ENCODE measurements around the gene PTPMT1. TPM values are rescaled to one million over a fixed set of nuclear protein-coding genes. Genes with fewer than 3 reads are reported as not detected.

The PTPMT1 gene
- polyA plus RNA-seq, 1 donor from 2014 or later, result 2.7 TPM

DNA sequence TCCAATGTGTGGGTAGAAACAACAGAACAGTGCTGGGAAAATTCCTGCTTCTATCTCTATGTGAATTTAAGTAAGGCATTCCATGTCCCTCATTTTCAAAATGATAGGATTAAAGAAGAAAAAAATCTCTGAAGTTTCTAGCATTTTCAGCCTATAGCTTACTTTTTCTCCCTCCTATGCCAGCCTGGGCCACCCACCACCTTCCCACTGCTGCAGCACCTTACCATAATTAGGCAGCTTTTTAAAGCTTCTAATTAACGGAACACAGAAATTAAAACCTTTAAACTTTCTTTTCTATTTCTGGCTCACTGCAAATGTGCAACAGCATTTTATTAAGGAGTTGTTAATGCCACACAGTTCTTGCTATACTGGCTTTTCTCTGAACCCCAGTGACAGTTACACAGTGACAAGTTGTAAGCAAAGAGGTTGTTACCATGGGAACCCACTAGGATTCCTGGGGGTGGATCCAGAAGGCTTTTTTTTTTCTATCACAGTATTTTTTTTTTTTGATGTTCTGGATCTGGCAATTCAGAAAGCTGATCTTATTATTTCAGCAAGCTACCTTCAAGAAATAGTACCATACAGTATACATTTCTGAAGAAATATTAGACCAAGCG is 32.7 kb upstream of the PTPMT1 start:
- Histone ChIP-seq H3K9ac (ENCODE audit: low read length) (peak overlapping the region; percentile 48), H3K9me3 (ENCODE audit: low read length) (no peaks in the 10 kb centered on the region), H3K27ac (ENCODE audit: low read length) (peak overlapping the region; percentile 88), H3K27me3 (ENCODE audit: insufficient read depth, low read depth, low read length) (no peaks in the 10 kb centered on the region), H3F3A (ENCODE audit: insufficient read depth, low read length, poor library complexity, severe bottlenecking) (peaks cover 3% of the 10 kb centered on the region), H3K36me3 (ENCODE audit: insufficient read depth, low read length) (no peaks in the 10 kb centered on the region), H3K9me2 (ENCODE audit: insufficient read depth, low read length) (no peaks in the 10 kb centered on the region), H3K79me2 (replicated peaks; ENCODE audit: insufficient read depth, low read length) (peaks cover 73% of the 10 kb centered on the region), H2AFZ (ENCODE audit: low read depth, low read length) (no peak overlapping the region), H3K4me2 (ENCODE audit: low read length) (peak overlapping the region; percentile 93), H4K20me1 (ENCODE audit: insufficient read depth) (peaks cover 3% of the 10 kb centered on the region), H3K4me3 (ENCODE audit: low read length) (peak overlapping the region; percentile 59)
- TF ChIP-seq SMC3 (conservative IDR thresholded peaks at IDR 0.05; ENCODE audit: poor library complexity) (peak; percentile 18), CTCF (IDR thresholded peaks at IDR 0.05; ENCODE audit: poor library complexity, severe bottlenecking) (no peak), EZH2 (IDR thresholded peaks at IDR 0.05; ENCODE audit: borderline replicate concordance, insufficient read depth, low read length, poor library complexity, severe bottlenecking) (no peak), MXI1 (conservative IDR thresholded peaks at IDR 0.05; ENCODE audit: poor library complexity, severe bottlenecking) (no peak), TAF1 (IDR thresholded peaks at IDR 0.05; ENCODE audit: low read depth) (no peak), RAD21 (conservative IDR thresholded peaks at IDR 0.05) (peak; percentile 20), EP300 (conservative IDR thresholded peaks at IDR 0.05; ENCODE audit: poor library complexity, severe bottlenecking) (peak; percentile 77), REST (IDR thresholded peaks at IDR 0.05; ENCODE audit: borderline replicate concordance) (no peak), POLR2AphosphoS5 (IDR thresholded peaks at IDR 0.05) (peak; percentile 58)

DNA sequence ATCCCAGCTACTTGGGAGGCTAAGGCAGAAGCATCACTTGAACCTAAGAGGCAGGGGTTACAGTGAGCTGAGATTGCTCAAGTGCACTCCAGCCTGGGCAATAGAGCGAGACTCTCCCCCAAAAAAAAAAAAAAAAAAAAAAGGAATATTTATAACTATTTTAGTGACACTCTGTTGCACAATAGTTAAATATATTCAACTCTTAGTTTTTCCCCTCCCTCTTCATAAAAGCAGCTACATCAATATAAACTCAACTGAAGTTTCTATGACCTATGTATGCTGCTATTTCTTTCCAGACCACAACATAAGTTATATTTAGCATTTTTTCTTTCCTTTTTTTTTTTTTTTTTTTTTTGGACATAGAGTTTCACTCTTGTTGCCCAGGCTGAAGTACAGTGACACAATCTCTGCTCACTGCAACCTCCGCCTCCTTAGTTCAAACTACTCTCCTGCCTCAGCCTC is 31.7 kb upstream of the PTPMT1 start:
- Histone ChIP-seq H3K9ac (ENCODE audit: low read length) (peak overlapping the region; percentile 48), H4K20me1 (ENCODE audit: insufficient read depth) (peaks cover 3% of the 10 kb centered on the region), H3K4me2 (ENCODE audit: low read length) (no peak overlapping the region)

More for the DNA sequence above, 31.7 kb upstream of the PTPMT1 start:
- Histone ChIP-seq H2AFZ (ENCODE audit: low read depth, low read length) (no peak overlapping the region), H3K9me3 (ENCODE audit: low read length) (no peaks in the 10 kb centered on the region), H3K4me3 (ENCODE audit: low read length) (no peak overlapping the region), H3K27ac (ENCODE audit: low read length) (peak overlapping the region; percentile 88), H3K9me2 (ENCODE audit: insufficient read depth, low read length) (no peaks in the 10 kb centered on the region), H3K79me2 (replicated peaks; ENCODE audit: insufficient read depth, low read length) (peaks cover 72% of the 10 kb centered on the region), H3K27me3 (ENCODE audit: insufficient read depth, low read depth, low read length) (no peaks in the 10 kb centered on the region), H3F3A (ENCODE audit: insufficient read depth, low read length, poor library complexity, severe bottlenecking) (peaks cover 3% of the 10 kb centered on the region), H3K36me3 (ENCODE audit: insufficient read depth, low read length) (no peaks in the 10 kb centered on the region)
- TF ChIP-seq POLR2AphosphoS5 (IDR thresholded peaks at IDR 0.05), result no peak
- no peak for TF ChIP-seq RAD21 (conservative IDR thresholded peaks at IDR 0.05)
- TF ChIP-seq MXI1 (conservative IDR thresholded peaks at IDR 0.05; ENCODE audit: poor library complexity, severe bottlenecking), result no peak
- TF ChIP-seq CTCF (IDR thresholded peaks at IDR 0.05; ENCODE audit: poor library complexity, severe bottlenecking), result no peak
- no peak for TF ChIP-seq TAF1 (IDR thresholded peaks at IDR 0.05; ENCODE audit: low read depth)
- TF ChIP-seq REST (IDR thresholded peaks at IDR 0.05; ENCODE audit: borderline replicate concordance), result no peak
- TF ChIP-seq EZH2 (IDR thresholded peaks at IDR 0.05; ENCODE audit: borderline replicate concordance, insufficient read depth, low read length, poor library complexity, severe bottlenecking), result no peak
- TF ChIP-seq EP300 (conservative IDR thresholded peaks at IDR 0.05; ENCODE audit: poor library complexity, severe bottlenecking), result no peak
- TF ChIP-seq SMC3 (conservative IDR thresholded peaks at IDR 0.05; ENCODE audit: poor library complexity), result no peak

All from neural cell (in vitro differentiated cells).